Measurements from ENCODE around the gene TMEM141. TPM values are rescaled to one million over a fixed set of nuclear protein-coding genes. Genes with fewer than 3 reads are reported as not detected.

TMEM141 gene
- polyA plus RNA-seq, 1 donor (not counting 4 experiments of a cell fraction or from before 2014, with no cell fraction given), result 85.5 TPM

DNA sequence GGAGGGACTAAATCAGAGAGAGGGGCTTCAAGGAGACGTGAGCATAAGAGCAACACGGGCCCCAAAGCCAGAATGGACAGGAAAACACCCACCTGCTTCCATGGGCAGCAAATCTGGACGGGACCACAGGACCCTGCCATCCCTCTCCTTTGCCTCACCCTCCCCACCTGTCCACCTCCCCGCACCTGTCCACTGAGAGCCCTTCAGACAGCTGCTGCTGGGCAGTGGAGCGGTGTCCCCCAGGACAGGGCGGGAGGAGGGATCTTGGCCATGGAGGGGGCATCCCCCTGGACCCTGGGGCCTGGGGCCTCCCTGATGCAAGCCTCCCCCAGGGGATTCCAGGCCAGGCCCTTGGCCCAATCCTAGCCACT is 7.5 kb downstream of the TMEM141 start:
- Histone ChIP-seq H3K27me3 (ENCODE audit: control insufficient read depth, extremely low read depth, insufficient read depth, low read length) (peaks cover 29% of the 10 kb centered on the region), H3K79me2 (ENCODE audit: control insufficient read depth, insufficient read depth, low read length) (no peaks in the 10 kb centered on the region), H3K36me3 (ENCODE audit: control insufficient read depth in 2 of 2, extremely low read depth in 1 of 2, insufficient read depth in 2 of 2, low read length in 2 of 2) (peaks cover 2 to 3% of the 10 kb centered on the region in 2 experiments), H3K4me3 (ENCODE audit: control insufficient read depth in 2 of 3, extremely low read depth in 1 of 3, insufficient read depth in 2 of 3, low read depth in 1 of 3, low read length in 3 of 3) (no peak overlapping the region), H3K4me1 (ENCODE audit: control insufficient read depth, extremely low read depth, insufficient read depth, low read length) (peaks cover 19% of the 10 kb centered on the region), H3K9me1 (ENCODE audit: control insufficient read depth, extremely low read depth, insufficient read depth, low read length) (no peaks in the 10 kb centered on the region), H3K27ac (ENCODE audit: control insufficient read depth, insufficient read depth, low read length) (no peak overlapping the region), H3K9ac (ENCODE audit: control insufficient read depth, extremely low read depth, insufficient read depth, low read length) (no peak overlapping the region), H4K20me1 (ENCODE audit: control insufficient read depth, extremely low read depth, insufficient read depth, low read length) (peaks cover 4% of the 10 kb centered on the region), H2AFZ (ENCODE audit: control insufficient read depth, low read length) (no peak overlapping the region), H3K9me3 (ENCODE audit: control insufficient read depth, low read depth, low read length) (no peaks in the 10 kb centered on the region), H3K4me2 (ENCODE audit: control insufficient read depth, extremely low read depth, insufficient read depth, low read depth, low read length) (no peak overlapping the region)
- FAIRE-seq (no peak), DNase-seq (ENCODE audit: low read depth, low spot score) (no peak)
- no peak for TF ChIP-seq EZH2 (IDR thresholded peaks at IDR 0.05; ENCODE audit: low read length)
- TF ChIP-seq, protein P1, sequence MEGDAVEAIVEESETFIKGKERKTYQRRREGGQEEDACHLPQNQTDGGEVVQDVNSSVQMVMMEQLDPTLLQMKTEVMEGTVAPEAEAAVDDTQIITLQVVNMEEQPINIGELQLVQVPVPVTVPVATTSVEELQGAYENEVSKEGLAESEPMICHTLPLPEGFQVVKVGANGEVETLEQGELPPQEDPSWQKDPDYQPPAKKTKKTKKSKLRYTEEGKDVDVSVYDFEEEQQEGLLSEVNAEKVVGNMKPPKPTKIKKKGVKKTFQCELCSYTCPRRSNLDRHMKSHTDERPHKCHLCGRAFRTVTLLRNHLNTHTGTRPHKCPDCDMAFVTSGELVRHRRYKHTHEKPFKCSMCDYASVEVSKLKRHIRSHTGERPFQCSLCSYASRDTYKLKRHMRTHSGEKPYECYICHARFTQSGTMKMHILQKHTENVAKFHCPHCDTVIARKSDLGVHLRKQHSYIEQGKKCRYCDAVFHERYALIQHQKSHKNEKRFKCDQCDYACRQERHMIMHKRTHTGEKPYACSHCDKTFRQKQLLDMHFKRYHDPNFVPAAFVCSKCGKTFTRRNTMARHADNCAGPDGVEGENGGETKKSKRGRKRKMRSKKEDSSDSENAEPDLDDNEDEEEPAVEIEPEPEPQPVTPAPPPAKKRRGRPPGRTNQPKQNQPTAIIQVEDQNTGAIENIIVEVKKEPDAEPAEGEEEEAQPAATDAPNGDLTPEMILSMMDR (optimal IDR thresholded peaks at IDR 0.05 in 1 of 3, IDR thresholded peaks at IDR 0.05 in 1 of 3, conservative IDR thresholded peaks at IDR 0.05 in 1 of 3; ENCODE audit: extremely low read depth in 1 of 3, insufficient read depth in 2 of 3, low read length in 3 of 3), result no peak
- dilution Hi-C loops (cut with MboI; ENCODE audit: extremely low pct_ligation_motif_present, low sequenced_read_pairs), result no loop called here

DNA sequence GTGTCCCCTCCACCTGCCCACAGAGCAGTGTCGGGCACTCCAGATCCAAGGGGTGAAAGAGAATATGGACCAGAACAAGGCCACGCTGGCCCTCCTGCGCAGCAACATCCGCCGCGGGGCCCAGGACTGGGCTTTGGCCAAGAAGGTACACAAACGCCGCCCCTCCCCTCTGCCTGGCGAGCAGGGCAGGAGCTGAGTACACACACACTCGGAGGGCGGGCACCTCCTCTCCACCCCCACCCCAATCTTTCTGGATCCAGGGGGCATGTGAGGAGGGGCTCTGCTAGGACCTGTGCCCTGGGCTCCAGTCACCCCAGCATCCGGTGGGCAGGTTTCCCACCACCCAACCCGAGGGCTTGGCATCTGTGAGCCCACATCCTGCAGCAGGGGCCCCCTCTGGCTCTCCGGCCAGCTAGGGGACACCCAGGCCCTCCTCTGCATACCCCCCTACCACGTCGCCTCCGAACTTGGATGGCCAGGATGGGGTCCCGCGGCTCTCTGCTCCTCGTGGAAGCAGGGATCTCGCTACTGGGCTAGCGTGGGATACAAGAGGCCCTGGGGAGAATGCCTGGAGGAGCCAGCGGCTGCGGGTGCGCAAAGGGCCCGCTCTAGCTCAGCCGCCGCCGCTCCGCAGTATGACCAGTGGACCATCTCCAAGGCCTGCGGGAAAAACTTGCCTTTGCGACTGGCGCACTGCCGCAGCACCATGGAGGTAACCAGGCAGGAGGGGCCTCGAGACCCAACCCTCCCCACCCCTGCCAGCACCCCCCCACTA is 8.1 kb downstream of the TMEM141 start:
- dilution Hi-C loops (cut with MboI; ENCODE audit: extremely low pct_ligation_motif_present, low sequenced_read_pairs), result no loop called here
- FAIRE-seq (no peak), DNase-seq (ENCODE audit: low read depth, low spot score) (no peak)
- no peak overlapping the region for H2AFZ ChIP-seq (ENCODE audit: control insufficient read depth, low read length)
- H3K4me2 ChIP-seq (ENCODE audit: control insufficient read depth, extremely low read depth, insufficient read depth, low read depth, low read length), result peak overlapping the region; percentile 66
- peaks cover 4% of the 10 kb centered on the region for H4K20me1 ChIP-seq (ENCODE audit: control insufficient read depth, extremely low read depth, insufficient read depth, low read length)
- peaks cover 19% of the 10 kb centered on the region for H3K4me1 ChIP-seq (ENCODE audit: control insufficient read depth, extremely low read depth, insufficient read depth, low read length)
- no peaks in the 10 kb centered on the region for H3K9me1 ChIP-seq (ENCODE audit: control insufficient read depth, extremely low read depth, insufficient read depth, low read length)
- no peaks in the 10 kb centered on the region for H3K9me3 ChIP-seq (ENCODE audit: control insufficient read depth, low read depth, low read length)
- no peak overlapping the region for H3K9ac ChIP-seq (ENCODE audit: control insufficient read depth, extremely low read depth, insufficient read depth, low read length)
- H3K27me3 ChIP-seq (ENCODE audit: control insufficient read depth, extremely low read depth, insufficient read depth, low read length), result peaks cover 29% of the 10 kb centered on the region
- H3K4me3 ChIP-seq (ENCODE audit: control insufficient read depth in 2 of 3, extremely low read depth in 1 of 3, insufficient read depth in 2 of 3, low read depth in 1 of 3, low read length in 3 of 3), result peak overlapping the region; percentile 7 to 32 (median 27)
- TF ChIP-seq, protein P1 (optimal IDR thresholded peaks at IDR 0.05 in 1 of 3, IDR thresholded peaks at IDR 0.05 in 1 of 3, conservative IDR thresholded peaks at IDR 0.05 in 1 of 3; ENCODE audit: extremely low read depth in 1 of 3, insufficient read depth in 2 of 3, low read length in 3 of 3), result no peak
- TF ChIP-seq EZH2 (IDR thresholded peaks at IDR 0.05; ENCODE audit: low read length), result no peak
- H3K79me2 ChIP-seq (ENCODE audit: control insufficient read depth, insufficient read depth, low read length), result no peaks in the 10 kb centered on the region
- no peak overlapping the region for H3K27ac ChIP-seq (ENCODE audit: control insufficient read depth, insufficient read depth, low read length)
- H3K36me3 ChIP-seq (ENCODE audit: control insufficient read depth in 2 of 2, extremely low read depth in 1 of 2, insufficient read depth in 2 of 2, low read length in 2 of 2), result peaks cover 0 to 2% of the 10 kb centered on the region in 2 experiments
